GM06990 (cell line): ENCODE results near the gene SLX9.
A peak's percentile ranks its signal among the peaks of the same experiment; 100 is the strongest.

Experiments used
- DNase-seq: peaks from one replicate; pipeline ENCODE4 v3.0.0-alpha.2; 2011; ENCODE audit not compliant: insufficient read length; ENCODE audit errors: extremely low read depth
- H3K27me3 ChIP-seq: replicated peaks from 2 replicates; pipeline ENCODE4 v1.6.0; 2011; ENCODE audit warnings: low read length; ENCODE audit not compliant: control insufficient read depth, insufficient read depth
- H3K36me3 ChIP-seq: 2 replicates; pipeline ENCODE4 v1.5.1; 2011; ENCODE audit warnings: low read length; ENCODE audit not compliant: control insufficient read depth, insufficient read depth
- H3K4me3 ChIP-seq: replicated peaks from 2 replicates; pipeline ENCODE4 v1.5.1; 2011; ENCODE audit warnings: low read depth, mild to moderate bottlenecking, control low read depth, low read length
- CTCF ChIP-seq: IDR thresholded peaks from 2 replicates; pipeline ENCODE4 v1.5.1; 2011; ENCODE audit warnings: low read length, control low read depth, mild to moderate bottlenecking, inconsistent platforms; ENCODE audit not compliant: insufficient read depth, poor library complexity, severe bottlenecking

Gene SLX9

DNA sequence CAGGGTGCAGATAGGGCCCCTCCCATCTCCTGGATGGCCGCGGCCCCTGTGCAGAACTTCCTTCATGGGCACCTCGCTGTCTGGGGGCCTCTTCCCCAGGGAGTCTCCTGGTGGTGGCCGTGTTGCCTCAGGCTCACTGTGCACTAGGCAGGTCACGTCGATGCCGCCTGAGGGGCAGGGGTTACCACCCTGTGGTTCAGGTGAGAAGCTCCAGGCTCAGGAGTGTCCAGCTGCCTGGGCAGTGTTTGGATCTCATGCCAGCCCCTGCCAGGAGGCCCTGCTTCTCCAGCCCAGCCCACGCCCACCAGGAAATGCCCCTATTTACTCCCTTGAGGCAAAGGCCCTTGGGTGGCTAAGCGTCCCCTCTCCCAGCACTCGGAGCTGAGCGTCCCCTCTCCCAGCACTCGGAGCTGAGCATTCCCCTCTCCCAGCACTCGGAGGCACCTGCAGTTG lies 21.2 kb upstream of the SLX9 start:
- Histone ChIP-seq H3K36me3 (peaks cover 3% of the 10 kb centered on the region; the same call in 1 of the 2 replicates), H3K27me3 (no peaks in the 10 kb centered on the region), H3K4me3 (no peak overlapping the region; the same call in 1 of the 2 replicates)
- TF ChIP-seq CTCF: no peak
- DNase-seq: no peak

- H3K27me3 ChIP-seq: no peaks in the 10 kb centered on the region
- no peak for TF ChIP-seq CTCF
- DNase-seq: no peak
- H3K36me3 ChIP-seq: peaks cover 3% of the 10 kb centered on the region; the same call in 1 of the 2 replicates
- peak overlapping the region; percentile 71 for H3K4me3 ChIP-seq
Observed at GRCh38 chr21:44919111-44919912, 20.5 kb upstream of the SLX9 start.

DNA sequence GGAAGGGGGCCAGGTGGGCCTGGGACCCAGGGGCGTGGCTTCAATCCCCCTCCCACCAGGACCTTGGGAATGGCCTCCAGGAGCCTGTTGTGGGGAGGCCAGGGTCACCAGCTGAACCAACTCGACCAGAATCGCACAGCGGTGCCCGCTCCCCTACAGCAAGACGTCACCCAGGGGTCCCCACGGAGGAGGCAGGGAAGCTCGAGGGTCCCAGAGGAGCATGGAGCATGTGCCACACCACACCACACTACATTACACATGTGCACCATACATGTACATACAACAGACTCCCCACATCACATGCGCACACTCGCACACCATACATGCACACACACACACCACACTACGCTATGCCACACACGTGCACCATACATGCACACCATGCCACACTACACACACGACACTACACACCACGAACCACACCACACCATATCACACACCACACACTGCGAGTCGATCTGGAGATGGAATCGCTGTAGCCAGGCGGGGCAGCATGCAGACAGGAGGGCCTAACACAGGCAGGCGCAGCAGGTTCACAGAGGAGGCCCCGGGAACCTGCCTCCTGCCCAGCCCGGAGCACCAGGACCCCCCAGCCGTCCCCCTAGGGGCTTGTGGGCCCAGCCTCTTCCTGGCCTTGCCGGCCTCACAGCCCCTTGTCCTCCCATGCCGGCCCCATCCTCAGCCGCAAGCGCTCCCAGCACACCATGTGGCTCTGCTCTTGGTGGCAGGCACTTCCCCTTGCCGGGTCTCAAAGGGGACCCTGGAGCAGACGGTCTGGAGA lies 19.7 kb upstream of the SLX9 start:
- H3K36me3 ChIP-seq: peaks cover 3% of the 10 kb centered on the region; the same call in 1 of the 2 replicates
- peak overlapping the region; percentile 71 for H3K4me3 ChIP-seq
- no peak for DNase-seq
- TF ChIP-seq CTCF: no peak
- no peaks in the 10 kb centered on the region for H3K27me3 ChIP-seq

- Histone ChIP-seq H3K4me3 (peak within 1 kb of the TSS; percentile 71), H3K27me3 (no peaks in the 10 kb centered on the region), H3K36me3 (peaks cover 3% of the 10 kb centered on the region; the same call in 1 of the 2 replicates)
- DNase-seq: peak; percentile 72
- TF ChIP-seq CTCF: no peak
Observed at GRCh38 chr21:44920694-44921604, 18.9 kb upstream of the SLX9 start, which contains the start of gene ITGB2. TSS of gene ITGB2 (minus strand) at chr21:44920899. CDS start at chr21:44910782, 10,117 bp downstream.

DNA sequence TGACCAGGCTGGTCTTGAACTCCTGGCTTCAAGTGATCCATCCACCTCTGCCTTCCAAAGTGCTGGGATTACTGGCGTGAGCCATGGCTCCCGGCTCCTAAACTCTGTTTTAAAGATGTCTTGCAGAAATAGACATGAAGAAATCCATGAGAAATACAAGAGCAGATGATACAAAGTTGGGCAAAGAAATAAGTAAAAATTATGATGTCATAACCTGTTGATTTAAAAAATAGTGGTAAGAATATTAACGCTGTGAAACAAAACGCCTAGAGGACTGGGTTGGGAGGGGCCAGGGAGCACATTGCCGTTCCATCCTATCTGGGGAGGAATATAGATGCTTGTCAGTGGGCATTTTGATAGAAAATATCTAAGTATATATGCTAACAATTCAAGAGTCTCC lies 17.9 kb upstream of the SLX9 start:
- peak overlapping the region; percentile 71 for H3K4me3 ChIP-seq
- H3K36me3 ChIP-seq: peaks cover 3% of the 10 kb centered on the region; the same call in 1 of the 2 replicates
- no peaks in the 10 kb centered on the region for H3K27me3 ChIP-seq
- DNase-seq: no peak
- no peak for TF ChIP-seq CTCF
